ENCODE data around the gene LMOD3. TPM values are rescaled to one million over a fixed set of nuclear protein-coding genes. Genes with fewer than 3 reads are reported as not detected.

Gene LMOD3
- not detected in 3 replicates for polyA plus RNA-seq
- not detected for polyA plus RNA-seq (2011; ENCODE audit: low read depth)
- polyA plus RNA-seq (2011; cell fraction: cytosol; rRNA removed) = not detected in 2 replicates
- 0.05 TPM in 1 of 2 replicates, not detected in the other for polyA plus RNA-seq (2011; cell fraction: nucleus; rRNA removed)
- 0.06 TPM in 1 of 2 replicates, not detected in the other for polyA plus RNA-seq (2012; ENCODE audit: low replicate concordance)
- polyA minus RNA-seq = not detected in 3 replicates
- not detected for polyA minus RNA-seq (2011; cell fraction: cytosol; rRNA and poly(A)+ RNA removed)
- polyA minus RNA-seq (2011; cell fraction: nucleus; rRNA and poly(A)+ RNA removed) = not detected in 2 replicates

DNA sequence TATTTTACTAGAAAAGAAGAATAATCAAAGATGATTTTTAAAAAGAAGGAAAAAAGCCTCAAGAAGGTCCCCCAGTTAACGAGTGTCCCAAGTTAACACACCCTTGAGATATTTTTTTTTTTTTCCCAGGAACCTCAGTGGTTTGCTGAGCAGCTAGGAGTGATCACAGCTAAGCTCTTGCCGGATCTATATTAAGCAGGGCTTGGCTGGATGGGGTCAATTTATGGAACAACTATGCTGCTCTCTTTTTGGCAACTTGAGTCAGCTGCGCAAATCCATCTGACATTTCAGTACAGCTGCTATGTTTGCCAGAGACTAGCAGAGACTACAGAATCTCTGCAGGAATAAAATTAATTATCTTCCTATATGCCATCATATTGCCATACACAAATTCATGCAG, at the start of gene LMOD3:
Gene LMOD3, minus strand, starts transcription at position 193 of the 400 bp plus-strand sequence. CDS start 209 bp downstream, outside the sequence.
- TF ChIP-seq CTCF (optimal IDR thresholded peaks at IDR 0.05 in 1 of 3, IDR thresholded peaks at IDR 0.05 in 1 of 3, conservative IDR thresholded peaks at IDR 0.05 in 1 of 3; ENCODE audit: extremely low read depth in 1 of 3, insufficient read depth in 2 of 3, low read length in 3 of 3) (no peak), EZH2 (IDR thresholded peaks at IDR 0.05; ENCODE audit: low read length) (no peak)
- no peaks in the 10 kb centered on the region for H3K36me3 ChIP-seq (ENCODE audit: control insufficient read depth in 2 of 2, extremely low read depth in 1 of 2, insufficient read depth in 2 of 2, low read length in 2 of 2)
- DNase-seq (ENCODE audit: low read depth, low spot score) (no peak), FAIRE-seq (no peak)
- H3K9ac ChIP-seq (ENCODE audit: control insufficient read depth, extremely low read depth, insufficient read depth, low read length) = no peak within 1 kb of the TSS
- no peaks in the 10 kb centered on the region for H3K79me2 ChIP-seq (ENCODE audit: control insufficient read depth, insufficient read depth, low read length)
- H3K9me3 ChIP-seq (ENCODE audit: control insufficient read depth, low read depth, low read length) = no peaks in the 10 kb centered on the region
- dilution Hi-C loops (cut with MboI; ENCODE audit: extremely low pct_ligation_motif_present, low sequenced_read_pairs) = no loop called here
- H3K4me2 ChIP-seq (ENCODE audit: control insufficient read depth, extremely low read depth, insufficient read depth, low read depth, low read length) = no peak within 1 kb of the TSS
- H3K27ac ChIP-seq (ENCODE audit: control insufficient read depth, insufficient read depth, low read length) = no peak within 1 kb of the TSS
- no peaks in the 10 kb centered on the region for H4K20me1 ChIP-seq (ENCODE audit: control insufficient read depth, extremely low read depth, insufficient read depth, low read length)
- H3K9me1 ChIP-seq (ENCODE audit: control insufficient read depth, extremely low read depth, insufficient read depth, low read length) = no peaks in the 10 kb centered on the region
- H3K4me1 ChIP-seq (ENCODE audit: control insufficient read depth, extremely low read depth, insufficient read depth, low read length) = no peaks in the 10 kb centered on the region
- no peak within 1 kb of the TSS for H3K4me3 ChIP-seq (ENCODE audit: control insufficient read depth in 2 of 3, extremely low read depth in 1 of 3, insufficient read depth in 2 of 3, low read depth in 1 of 3, low read length in 3 of 3)
- H2AFZ ChIP-seq (ENCODE audit: control insufficient read depth, low read length) = no peak within 1 kb of the TSS
- no peaks in the 10 kb centered on the region for H3K27me3 ChIP-seq (ENCODE audit: control insufficient read depth, extremely low read depth, insufficient read depth, low read length)

GRCh38 chr3:69172058-69172457, 49.7 kb upstream of the LMOD3 start:
- no peak overlapping the region for H3K27ac ChIP-seq (ENCODE audit: control insufficient read depth, insufficient read depth, low read length)
- dilution Hi-C loops (cut with MboI; ENCODE audit: extremely low pct_ligation_motif_present, low sequenced_read_pairs) = no loop called here
- H3K79me2 ChIP-seq (ENCODE audit: control insufficient read depth, insufficient read depth, low read length) = no peaks in the 10 kb centered on the region
- FAIRE-seq = no peak
- no peaks in the 10 kb centered on the region for H3K4me1 ChIP-seq (ENCODE audit: control insufficient read depth, extremely low read depth, insufficient read depth, low read length)
- H3K27me3 ChIP-seq (ENCODE audit: control insufficient read depth, extremely low read depth, insufficient read depth, low read length) = no peaks in the 10 kb centered on the region
- TF ChIP-seq CTCF (optimal IDR thresholded peaks at IDR 0.05 in 1 of 3, IDR thresholded peaks at IDR 0.05 in 1 of 3, conservative IDR thresholded peaks at IDR 0.05 in 1 of 3; ENCODE audit: extremely low read depth in 1 of 3, insufficient read depth in 2 of 3, low read length in 3 of 3) (no peak), EZH2 (IDR thresholded peaks at IDR 0.05; ENCODE audit: low read length) (no peak)
- H3K4me3 ChIP-seq (ENCODE audit: control insufficient read depth in 2 of 3, extremely low read depth in 1 of 3, insufficient read depth in 2 of 3, low read depth in 1 of 3, low read length in 3 of 3) = no peak overlapping the region
- no peak overlapping the region for H3K9ac ChIP-seq (ENCODE audit: control insufficient read depth, extremely low read depth, insufficient read depth, low read length)
- H3K9me3 ChIP-seq (ENCODE audit: control insufficient read depth, low read depth, low read length) = no peaks in the 10 kb centered on the region
- H3K4me2 ChIP-seq (ENCODE audit: control insufficient read depth, extremely low read depth, insufficient read depth, low read depth, low read length) = no peak overlapping the region
- H3K9me1 ChIP-seq (ENCODE audit: control insufficient read depth, extremely low read depth, insufficient read depth, low read length) = no peaks in the 10 kb centered on the region
- no peak overlapping the region for H2AFZ ChIP-seq (ENCODE audit: control insufficient read depth, low read length)
- DNase-seq (ENCODE audit: low read depth, low spot score) = no peak
- H3K36me3 ChIP-seq (ENCODE audit: control insufficient read depth in 2 of 2, extremely low read depth in 1 of 2, insufficient read depth in 2 of 2, low read length in 2 of 2) = peaks cover 8 to 27% of the 10 kb centered on the region in 2 experiments
- no peaks in the 10 kb centered on the region for H4K20me1 ChIP-seq (ENCODE audit: control insufficient read depth, extremely low read depth, insufficient read depth, low read length)
